Activated T-cell treated with anti-CD3 and anti-CD28 coated beads, Interleukin-2, amount 50 U/mL, for 48 hours (primary cell): ENCODE measurements around the gene AGPS.
"Not testable (repeated sequence)": the region's sequence is repeated elsewhere in the genome, so short reads cannot be mapped to it uniquely, and the experiment has no call there.

Experiments used
- DNase-seq, 2 experiments: peaks; one replicate each; pipeline ENCODE4 v3.0.0-alpha.2; 2020

AGPS gene

DNA sequence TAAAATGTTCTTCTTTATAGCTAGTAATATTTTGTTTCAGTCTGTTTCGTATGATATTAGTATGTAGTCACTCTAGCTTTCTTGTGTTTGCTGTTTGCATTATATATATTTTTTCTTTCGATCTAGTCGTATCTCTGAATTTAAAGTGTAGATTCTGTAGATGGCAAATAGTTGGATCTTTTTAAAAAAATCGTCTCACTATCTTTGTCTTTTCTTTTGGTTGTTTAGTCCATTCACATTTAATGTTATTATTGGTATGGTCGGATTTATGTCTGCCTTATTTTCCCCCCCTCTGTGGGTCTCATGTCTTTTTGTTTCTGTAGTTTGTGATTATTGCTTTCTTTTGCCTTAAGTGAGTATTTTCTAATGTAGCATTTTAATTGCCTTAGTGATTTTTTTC, 84.3 kb downstream of the AGPS start:
- no peak for DNase-seq

DNA sequence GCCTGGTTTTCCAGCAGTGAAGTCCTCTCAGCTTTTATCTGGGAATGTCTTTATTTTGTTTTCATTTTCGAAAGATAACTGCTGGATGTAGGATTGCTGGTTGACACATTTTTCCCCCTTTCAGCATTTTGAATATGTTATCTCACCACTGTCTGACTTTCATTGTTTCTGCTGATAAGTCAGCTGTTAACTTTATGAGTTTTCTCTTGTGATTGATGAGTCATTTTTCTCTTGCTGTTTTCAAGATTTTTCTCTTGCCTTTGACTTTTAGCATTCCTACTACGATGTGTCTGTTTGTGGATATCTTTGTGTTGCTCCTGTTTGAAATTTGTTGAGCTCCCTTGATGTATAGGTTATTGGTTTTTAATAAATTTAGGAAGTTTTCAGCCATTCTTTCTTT, 85.5 kb downstream of the AGPS start:
- DNase-seq, result no peak

GRCh38 chr2:177478907-177479306, 86.3 kb downstream of the AGPS start:
- DNase-seq, result no peak

GRCh38 chr2:177482195-177482594, 89.6 kb downstream of the AGPS start:
- DNase-seq, result no peak

DNA sequence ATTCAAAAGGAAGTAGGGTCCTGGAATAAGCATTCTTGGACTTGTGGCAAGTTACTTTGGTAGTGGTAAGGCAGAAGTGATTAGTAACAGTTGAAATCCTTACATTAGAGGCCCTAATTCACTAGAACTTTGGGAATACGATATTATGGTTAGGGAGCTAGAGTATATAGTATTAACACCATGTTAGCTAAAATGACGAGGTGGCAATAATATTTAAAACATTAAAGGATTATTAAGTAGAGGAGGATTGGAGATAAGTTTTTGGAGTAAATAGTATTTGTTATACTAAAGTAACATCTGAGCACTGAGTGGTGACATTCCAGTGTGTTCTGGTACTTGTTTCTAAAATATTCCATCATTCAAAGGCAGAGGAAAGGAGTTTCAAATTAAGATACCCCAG, 91.0 kb downstream of the AGPS start:
- DNase-seq, result no peak

GRCh38 chr2:177484180-177484795, 91.7 kb downstream of the AGPS start:
- DNase-seq, result no peak

GRCh38 chr2:177485657-177486056, 93.1 kb downstream of the AGPS start:
- DNase-seq, result not testable (repeated sequence)

GRCh38 chr2:177489719-177490301, 97.2 kb downstream of the AGPS start:
- DNase-seq, result no peak

GRCh38 chr2:177495945-177496344, 103.4 kb downstream of the AGPS start:
- no peak for DNase-seq

DNA sequence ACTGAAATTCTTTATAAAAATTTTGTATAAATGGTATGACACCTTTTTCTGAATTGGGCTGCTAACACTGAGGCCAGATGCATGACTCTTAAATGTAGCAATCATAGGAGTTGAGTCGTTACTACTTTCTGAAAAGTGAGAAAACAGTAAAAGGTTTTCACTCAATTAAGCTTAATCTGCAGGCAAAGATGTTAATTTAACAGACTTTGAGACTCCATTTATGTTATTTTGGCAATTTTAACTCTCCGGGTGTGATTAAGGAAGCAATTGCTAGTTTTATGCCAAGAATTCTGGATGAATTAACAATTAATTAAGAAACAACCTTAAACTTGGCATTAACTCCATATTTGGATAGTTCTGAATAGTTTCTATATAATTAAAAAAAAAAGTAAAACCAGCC, 104.3 kb downstream of the AGPS start:
- no peak for DNase-seq

DNA sequence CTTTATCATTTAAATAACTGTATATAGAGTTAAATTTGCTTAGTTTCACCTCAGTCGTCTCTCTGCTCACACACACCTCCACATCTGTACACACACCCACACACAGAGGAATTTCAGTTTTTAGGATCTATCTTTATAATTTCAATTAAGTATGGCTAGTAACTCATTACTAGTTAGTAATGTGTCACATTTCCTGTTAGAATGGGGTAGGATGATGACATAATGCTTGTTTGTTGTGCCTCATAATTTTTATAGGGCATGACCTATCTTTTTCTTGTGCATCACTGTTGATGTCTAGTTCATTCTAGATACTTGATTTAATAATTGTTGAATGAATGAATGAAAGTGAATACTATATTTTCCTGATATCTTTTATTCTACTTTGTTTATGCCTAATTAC, 108.6 kb downstream of the AGPS start:
- DNase-seq, result no peak

DNA sequence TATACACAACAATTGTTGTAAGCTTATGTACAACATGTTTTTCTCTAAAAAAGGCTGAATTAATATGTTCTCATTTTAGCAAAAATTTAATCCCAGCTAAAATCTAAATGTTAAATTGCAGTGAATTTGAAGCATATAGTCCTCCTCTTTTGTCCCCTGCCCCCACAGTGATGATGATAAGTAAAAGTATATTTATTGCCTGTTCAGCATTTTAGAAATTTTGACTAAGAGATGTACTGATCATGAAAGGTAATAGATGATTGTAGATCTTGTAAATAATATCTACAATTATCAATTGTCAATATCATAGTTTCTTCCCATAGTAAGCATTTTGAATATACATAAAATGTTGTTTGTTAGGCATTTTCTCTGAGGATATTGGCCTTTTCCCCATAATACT, 113.9 kb downstream of the AGPS start:
- no peak for DNase-seq

GRCh38 chr2:177506998-177507397, 114.4 kb downstream of the AGPS start:
- no peak for DNase-seq

DNA sequence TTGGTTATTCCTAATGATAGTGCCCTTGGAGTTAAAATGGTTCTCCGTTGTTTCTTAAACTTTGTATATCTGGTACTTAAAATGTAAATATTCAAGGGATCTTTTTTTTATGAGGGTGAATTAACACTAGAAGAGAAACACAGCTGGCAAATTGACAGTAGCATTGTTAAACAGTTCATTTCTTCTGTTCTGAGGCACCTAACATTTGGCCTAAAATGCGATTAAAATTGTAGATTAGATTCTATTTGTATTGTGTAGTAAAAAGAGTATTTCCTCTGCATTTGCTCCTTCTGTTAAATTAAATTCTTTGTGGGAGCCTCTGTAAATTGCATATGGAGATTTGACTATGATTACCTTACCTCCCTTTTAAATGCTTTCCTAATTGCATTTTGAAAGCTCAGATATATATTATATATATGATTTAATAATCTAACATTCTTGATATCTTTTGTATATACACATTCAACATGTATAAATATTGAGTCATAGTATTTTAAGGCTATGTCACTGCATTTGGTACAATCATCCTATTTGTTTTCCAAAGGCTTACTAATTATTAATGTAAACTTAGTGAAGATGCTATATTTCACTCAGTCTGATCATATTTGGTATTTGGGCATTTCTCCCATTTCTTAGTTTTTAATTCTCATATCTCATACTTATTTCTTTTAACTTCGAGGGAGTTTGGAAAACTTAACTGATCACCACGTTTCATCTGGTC, 124.4 kb downstream of the AGPS start:
- no peak for DNase-seq

DNA sequence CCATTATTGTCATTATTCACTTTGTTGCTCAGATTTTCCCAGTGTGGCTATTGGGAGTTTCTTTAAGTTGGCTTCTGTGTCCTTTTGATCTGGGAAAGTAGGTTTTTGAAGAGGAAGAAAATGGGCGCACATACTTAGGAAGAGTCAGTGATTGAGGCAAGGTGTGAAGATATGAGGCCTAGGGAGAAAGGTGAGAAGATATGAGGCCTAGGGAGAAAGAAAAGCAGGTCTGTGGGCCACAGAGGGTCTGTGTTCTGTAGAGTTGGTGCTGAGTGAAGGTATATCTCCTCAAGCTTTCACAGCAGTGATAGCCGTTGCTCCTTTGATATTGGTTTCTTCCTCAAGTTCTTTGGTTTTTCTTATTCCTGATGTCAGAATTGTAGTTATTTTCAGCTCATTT, 126.2 kb downstream of the AGPS start:
- no peak for DNase-seq

GRCh38 chr2:177519534-177520115, 127.1 kb downstream of the AGPS start:
- DNase-seq, result no peak

DNA sequence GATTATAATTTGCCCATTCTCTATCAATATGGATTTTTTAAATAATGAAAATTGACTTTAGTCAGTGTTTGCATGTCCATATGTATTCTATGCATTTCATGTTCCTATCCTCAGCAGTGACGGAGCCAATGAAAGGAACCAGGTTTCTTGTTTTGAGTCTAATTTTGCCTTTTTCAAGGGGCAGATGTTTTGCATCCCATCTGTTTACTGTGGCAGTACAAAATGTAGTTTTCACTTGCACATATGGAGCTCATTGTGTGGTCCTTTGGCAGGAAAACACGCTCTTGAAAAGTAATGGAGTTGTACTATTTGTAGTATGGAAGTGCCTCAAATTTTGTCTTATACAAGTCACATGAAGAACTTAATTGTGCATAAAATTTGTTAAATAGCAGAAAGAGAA, 127.8 kb downstream of the AGPS start:
- DNase-seq, result no peak

GRCh38 chr2:177523781-177524180, 131.2 kb downstream of the AGPS start:
- DNase-seq, result no peak

DNA sequence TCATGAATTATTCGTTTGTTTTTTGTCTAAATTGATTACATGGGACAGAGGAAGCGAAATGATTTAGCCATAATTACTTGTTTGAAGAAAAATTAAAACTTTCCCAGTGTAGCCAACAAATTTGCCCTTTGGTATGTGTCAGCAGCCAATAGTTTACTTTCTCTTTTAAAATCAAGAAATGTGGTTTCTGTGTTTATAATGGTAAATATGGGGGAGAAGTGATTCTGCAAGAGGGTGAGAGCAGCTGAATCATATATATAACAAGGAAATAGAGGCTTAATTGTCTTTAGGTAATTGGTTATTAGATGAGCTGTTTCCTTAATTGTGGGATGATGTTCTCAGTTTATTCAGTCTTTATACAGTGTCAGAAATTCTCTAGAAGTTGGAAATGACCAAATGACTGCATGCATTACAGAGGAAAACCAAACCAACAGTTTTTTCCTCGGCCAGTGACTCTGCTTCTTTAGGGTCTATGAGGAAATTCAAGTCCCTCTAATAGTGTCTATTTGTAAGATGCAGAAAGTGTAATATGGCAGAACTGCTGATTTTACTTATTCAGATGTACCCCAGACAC, 132.9 kb downstream of the AGPS start:
- DNase-seq, result no peak

DNA sequence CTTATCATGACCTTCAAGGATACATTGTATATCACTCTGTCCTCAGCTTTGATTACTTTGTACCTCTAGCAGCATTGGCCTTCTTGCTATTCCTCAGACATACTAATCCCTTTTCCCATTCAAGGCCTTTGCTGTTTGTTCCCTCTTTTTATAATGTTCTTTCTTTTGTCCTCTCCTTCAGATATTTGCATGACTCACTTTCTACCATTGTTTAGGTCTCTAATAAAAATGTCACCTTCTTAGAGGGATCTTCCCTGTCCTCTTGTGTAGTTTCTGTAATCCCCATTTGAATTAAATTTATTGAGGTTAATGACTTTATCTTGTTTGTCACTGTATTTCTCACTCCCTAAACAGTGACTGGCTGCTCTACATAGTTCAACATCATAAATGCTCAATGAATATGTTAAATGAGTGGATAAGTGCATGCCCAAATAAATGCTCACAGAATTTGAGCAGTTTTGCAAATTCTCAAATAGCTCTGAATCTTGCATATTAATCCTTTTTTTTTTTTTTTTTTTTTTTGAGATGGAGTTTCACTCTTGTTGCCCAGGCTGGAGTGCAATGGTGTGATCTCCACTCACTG, 135.9 kb downstream of the AGPS start:
- DNase-seq, result no peak

DNA sequence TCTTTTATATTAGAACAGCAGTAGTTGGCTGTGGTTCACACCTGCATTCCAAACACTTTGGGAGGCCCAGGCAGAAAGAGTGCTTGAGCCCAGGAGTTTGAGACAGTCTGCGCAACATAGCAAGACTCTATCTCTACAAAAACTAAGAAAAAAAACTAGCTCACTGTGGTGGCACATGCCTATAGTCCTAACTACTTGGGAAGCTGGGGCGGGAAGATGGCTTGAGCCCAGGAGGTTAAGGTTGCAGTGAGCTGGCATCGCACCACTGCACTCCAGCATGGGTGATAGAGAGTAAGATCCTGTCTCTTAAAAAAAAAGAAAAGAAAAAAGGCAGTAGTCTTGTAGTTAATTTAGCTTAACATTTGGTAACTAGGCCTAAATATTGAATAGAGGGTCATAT, 136.6 kb downstream of the AGPS start:
- DNase-seq, result no peak

DNA sequence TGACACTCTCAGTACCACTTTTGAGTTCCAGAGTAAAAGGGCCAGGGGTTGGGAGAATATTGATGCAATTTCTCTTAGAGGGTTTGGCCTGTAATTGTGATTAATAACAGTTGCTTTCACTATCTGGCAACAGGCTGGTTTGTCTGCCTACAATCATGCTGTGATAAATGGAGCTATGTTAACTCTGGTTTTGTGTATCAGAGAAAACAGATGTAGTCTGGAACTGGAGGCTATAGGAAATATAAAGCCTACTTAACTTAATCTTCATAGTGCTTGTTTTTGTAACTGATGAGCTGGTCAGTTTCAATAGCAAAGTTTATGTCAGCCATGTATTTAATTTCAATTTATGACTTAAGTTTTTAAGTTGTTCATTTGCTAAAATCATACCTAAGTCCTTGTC, 138.0 kb downstream of the AGPS start:
- DNase-seq, result no peak

GRCh38 chr2:177531706-177532105, 139.1 kb downstream of the AGPS start:
- DNase-seq, result no peak

GRCh38 chr2:177532567-177532966, 140.0 kb downstream of the AGPS start:
- no peak for DNase-seq
